ENCODE results near the gene FBXO10. TPM values are rescaled to one million over a fixed set of nuclear protein-coding genes. Genes with fewer than 3 reads are reported as not detected.

FBXO10 gene
- total RNA-seq, 1 donor from 2014 or later = 22.0 TPM

DNA sequence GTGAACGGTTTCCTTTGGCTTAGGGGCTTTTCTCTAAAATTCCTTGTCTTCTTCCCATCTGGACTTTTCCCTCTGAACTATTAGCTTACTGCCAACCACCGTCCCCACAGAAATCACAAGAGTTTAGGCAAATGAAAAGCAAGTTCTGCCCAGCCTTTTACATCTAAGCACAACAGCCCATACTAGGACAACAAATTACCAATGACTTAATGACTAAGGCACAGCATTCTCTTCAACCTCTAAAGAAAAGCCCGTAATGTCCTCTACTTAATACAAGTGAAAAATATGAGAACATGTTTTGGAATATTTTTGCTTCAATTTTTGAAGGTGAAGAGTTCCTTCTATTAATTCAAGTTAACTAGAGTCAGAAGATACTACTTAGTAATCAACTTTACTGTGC lies 112.2 kb downstream of the FBXO10 start:
- Mint-ChIP-seq H3K27ac (peak overlapping the region; percentile 100), H3K4me3 (ENCODE audit: low read depth) (peak overlapping the region; percentile 98), H3K9me3 (ENCODE audit: low read depth) (no peaks in the 10 kb centered on the region), H3K4me1 (ENCODE audit: low read depth) (peaks cover 29% of the 10 kb centered on the region), H3K36me3 (ENCODE audit: insufficient read depth) (peaks cover 6% of the 10 kb centered on the region), H3K27me3 (no peaks in the 10 kb centered on the region)
- DNase-seq (ENCODE audit: low spot score, unreplicated experiment) = no peak
- no peak for TF ChIP-seq CTCF (IDR thresholded peaks at IDR 0.05; ENCODE audit: unreplicated experiment)

Other genes starting within 250 kb of the FBXO10 start
- gene GRHPR, start 153.7 kb downstream of the FBXO10 start, total RNA-seq = 98.0 and 101 TPM in 2 replicates
- 21.2 and 21.8 TPM in 2 replicates for gene ZBTB5, start 110.9 kb downstream of the FBXO10 start, total RNA-seq
- 22.2 and 22.4 TPM in 2 replicates for gene POLR1E, start 90.4 kb downstream of the FBXO10 start, total RNA-seq
- 100 and 103 TPM in 2 replicates for gene TOMM5, start 16.2 kb upstream of the FBXO10 start, total RNA-seq
- gene FRMPD1, start 74.6 kb upstream of the FBXO10 start, total RNA-seq = 0.31 and 0.44 TPM in 2 replicates
- 12.1 and 13.6 TPM in 2 replicates for gene TRMT10B, start 177.4 kb upstream of the FBXO10 start, total RNA-seq
- 55.7 and 61.8 TPM in 2 replicates for gene EXOSC3, start 208.7 kb upstream of the FBXO10 start, total RNA-seq
- gene DCAF10, start 224.4 kb upstream of the FBXO10 start, total RNA-seq = 27.3 and 29.4 TPM in 2 replicates

Data from progenitor cell of endocrine pancreas (in vitro differentiated cells).